ENCODE measurements around the gene MAGIX.
"Not testable (repeated sequence)": the region's sequence is repeated elsewhere in the genome, so short reads cannot be mapped to it uniquely, and the experiment has no call there.

Gene MAGIX

GRCh38 chrX:49162620-49163019, at the start of gene MAGIX:
Gene MAGIX, plus strand, starts transcription at chrX:49162758. Its CDS starts 132 bp downstream, at chrX:49162890.
- Histone ChIP-seq H3K4me1 (ENCODE audit: insufficient read depth, insufficient read length) (peaks cover 8% of the 10 kb centered on the region), H3K9me3 (ENCODE audit: insufficient read depth, low read length) (no peaks in the 10 kb centered on the region), H3K9ac (ENCODE audit: insufficient read length, low read depth) (peak within 1 kb of the TSS; percentile 74), H3K4me3 (ENCODE audit: insufficient read length, low read depth) (peak within 1 kb of the TSS; percentile 46), H3K27me3 (ENCODE audit: insufficient read depth, insufficient read length) (peaks cover 15% of the 10 kb centered on the region), H3K36me3 (ENCODE audit: insufficient read depth, insufficient read length, low read length) (no peaks in the 10 kb centered on the region)
- TF ChIP-seq SUZ12 (IDR thresholded peaks at IDR 0.05; ENCODE audit: extremely low read depth, insufficient read depth, insufficient read length): no peak
- TF ChIP-seq ZNF274 (IDR thresholded peaks at IDR 0.05; ENCODE audit: low read depth, low read length): no peak
- TF ChIP-seq YY1 (IDR thresholded peaks at IDR 0.05; ENCODE audit: insufficient read depth, insufficient read length): no peak
- DNase-seq (ENCODE audit: low read depth, low spot score): no peak

DNA sequence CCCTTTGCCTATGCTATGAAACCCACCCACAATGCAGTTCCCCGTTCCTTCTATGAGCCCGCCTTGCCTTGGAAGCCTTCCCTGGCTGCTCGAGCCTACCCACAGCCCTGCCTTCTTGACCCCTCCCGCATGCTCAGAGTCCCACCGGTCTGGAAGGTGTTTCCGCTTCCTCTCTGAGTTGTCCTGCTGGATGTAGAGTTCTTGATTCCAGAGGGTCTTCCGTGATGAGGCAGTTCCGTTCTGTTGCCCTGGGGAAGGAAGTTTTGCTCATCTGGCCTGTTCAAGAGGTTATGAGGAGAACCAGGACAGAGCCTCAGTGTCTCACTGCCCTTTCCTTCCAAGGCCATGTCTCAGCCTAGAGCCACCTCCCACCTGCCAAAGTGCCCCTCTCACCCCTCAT, 46.5 kb upstream of the MAGIX start:
- no peaks in the 10 kb centered on the region for H3K9me3 ChIP-seq (ENCODE audit: insufficient read depth, low read length)
- peaks cover 75% of the 10 kb centered on the region for H3K36me3 ChIP-seq (ENCODE audit: insufficient read depth, insufficient read length, low read length)
- no peak overlapping the region for H3K9ac ChIP-seq (ENCODE audit: insufficient read length, low read depth)
- no peak for TF ChIP-seq YY1 (IDR thresholded peaks at IDR 0.05; ENCODE audit: insufficient read depth, insufficient read length)
- TF ChIP-seq ZNF274 (IDR thresholded peaks at IDR 0.05; ENCODE audit: low read depth, low read length): no peak
- no peak for TF ChIP-seq SUZ12 (IDR thresholded peaks at IDR 0.05; ENCODE audit: extremely low read depth, insufficient read depth, insufficient read length)
- H3K27me3 ChIP-seq (ENCODE audit: insufficient read depth, insufficient read length): no peaks in the 10 kb centered on the region
- H3K4me3 ChIP-seq (ENCODE audit: insufficient read length, low read depth): no peak overlapping the region
- no peaks in the 10 kb centered on the region for H3K4me1 ChIP-seq (ENCODE audit: insufficient read depth, insufficient read length)
- DNase-seq (ENCODE audit: low read depth, low spot score): no peak

- no peaks in the 10 kb centered on the region for H3K9me3 ChIP-seq (ENCODE audit: insufficient read depth, low read length)
- H3K9ac ChIP-seq (ENCODE audit: insufficient read length, low read depth): no peak overlapping the region
- no peak overlapping the region for H3K4me3 ChIP-seq (ENCODE audit: insufficient read length, low read depth)
- no peak for DNase-seq (ENCODE audit: low read depth, low spot score)
- no peak for TF ChIP-seq SUZ12 (IDR thresholded peaks at IDR 0.05; ENCODE audit: extremely low read depth, insufficient read depth, insufficient read length)
- TF ChIP-seq YY1 (IDR thresholded peaks at IDR 0.05; ENCODE audit: insufficient read depth, insufficient read length): no peak
- no peak for TF ChIP-seq ZNF274 (IDR thresholded peaks at IDR 0.05; ENCODE audit: low read depth, low read length)
- H3K4me1 ChIP-seq (ENCODE audit: insufficient read depth, insufficient read length): no peaks in the 10 kb centered on the region
- H3K27me3 ChIP-seq (ENCODE audit: insufficient read depth, insufficient read length): no peaks in the 10 kb centered on the region
- peaks cover 78% of the 10 kb centered on the region for H3K36me3 ChIP-seq (ENCODE audit: insufficient read depth, insufficient read length, low read length)
These were observed 45.8 kb upstream of the MAGIX start for GRCh38 chrX:49116716-49117115.

- no peak overlapping the region for H3K4me3 ChIP-seq (ENCODE audit: insufficient read length, low read depth)
- no peaks in the 10 kb centered on the region for H3K27me3 ChIP-seq (ENCODE audit: insufficient read depth, insufficient read length)
- H3K9me3 ChIP-seq (ENCODE audit: insufficient read depth, low read length): no peaks in the 10 kb centered on the region
- H3K9ac ChIP-seq (ENCODE audit: insufficient read length, low read depth): no peak overlapping the region
- peaks cover 2% of the 10 kb centered on the region for H3K4me1 ChIP-seq (ENCODE audit: insufficient read depth, insufficient read length)
- no peak for TF ChIP-seq SUZ12 (IDR thresholded peaks at IDR 0.05; ENCODE audit: extremely low read depth, insufficient read depth, insufficient read length)
- no peak for TF ChIP-seq ZNF274 (IDR thresholded peaks at IDR 0.05; ENCODE audit: low read depth, low read length)
- no peak for TF ChIP-seq YY1 (IDR thresholded peaks at IDR 0.05; ENCODE audit: insufficient read depth, insufficient read length)
- no peak for DNase-seq (ENCODE audit: low read depth, low spot score)
- H3K36me3 ChIP-seq (ENCODE audit: insufficient read depth, insufficient read length, low read length): peaks cover 78% of the 10 kb centered on the region
These were observed 45.0 kb upstream of the MAGIX start for GRCh38 chrX:49117581-49117980.

GRCh38 chrX:49120091-49120490, 42.5 kb upstream of the MAGIX start:
- H3K4me1 ChIP-seq (ENCODE audit: insufficient read depth, insufficient read length): peaks cover 3% of the 10 kb centered on the region
- H3K9ac ChIP-seq (ENCODE audit: insufficient read length, low read depth): peak overlapping the region; percentile 50
- DNase-seq (ENCODE audit: low read depth, low spot score): no peak
- H3K4me3 ChIP-seq (ENCODE audit: insufficient read length, low read depth): no peak overlapping the region
- H3K27me3 ChIP-seq (ENCODE audit: insufficient read depth, insufficient read length): no peaks in the 10 kb centered on the region
- no peaks in the 10 kb centered on the region for H3K9me3 ChIP-seq (ENCODE audit: insufficient read depth, low read length)
- TF ChIP-seq ZNF274 (IDR thresholded peaks at IDR 0.05; ENCODE audit: low read depth, low read length) (no peak), YY1 (IDR thresholded peaks at IDR 0.05; ENCODE audit: insufficient read depth, insufficient read length) (no peak), SUZ12 (IDR thresholded peaks at IDR 0.05; ENCODE audit: extremely low read depth, insufficient read depth, insufficient read length) (no peak)
- peaks cover 56% of the 10 kb centered on the region for H3K36me3 ChIP-seq (ENCODE audit: insufficient read depth, insufficient read length, low read length)

- H3K36me3 ChIP-seq (ENCODE audit: insufficient read depth, insufficient read length, low read length): peaks cover 34% of the 10 kb centered on the region
- H3K4me1 ChIP-seq (ENCODE audit: insufficient read depth, insufficient read length): peaks cover 3% of the 10 kb centered on the region
- no peak for DNase-seq (ENCODE audit: low read depth, low spot score)
- peak overlapping the region; percentile 87 for H3K9ac ChIP-seq (ENCODE audit: insufficient read length, low read depth)
- no peaks in the 10 kb centered on the region for H3K9me3 ChIP-seq (ENCODE audit: insufficient read depth, low read length)
- peak overlapping the region; percentile 83 for H3K4me3 ChIP-seq (ENCODE audit: insufficient read length, low read depth)
- no peaks in the 10 kb centered on the region for H3K27me3 ChIP-seq (ENCODE audit: insufficient read depth, insufficient read length)
- TF ChIP-seq ZNF274 (IDR thresholded peaks at IDR 0.05; ENCODE audit: low read depth, low read length) (no peak), YY1 (IDR thresholded peaks at IDR 0.05; ENCODE audit: insufficient read depth, insufficient read length) (no peak), SUZ12 (IDR thresholded peaks at IDR 0.05; ENCODE audit: extremely low read depth, insufficient read depth, insufficient read length) (no peak)
These were observed 40.1 kb upstream of the MAGIX start for GRCh38 chrX:49122499-49122898.

GRCh38 chrX:49127742-49128258, 34.8 kb upstream of the MAGIX start:
- not testable (repeated sequence) for H3K9me3 ChIP-seq (ENCODE audit: insufficient read depth, low read length); H3K36me3 ChIP-seq (ENCODE audit: insufficient read depth, insufficient read length, low read length); H3K9ac ChIP-seq (ENCODE audit: insufficient read length, low read depth); H3K27me3 ChIP-seq (ENCODE audit: insufficient read depth, insufficient read length); DNase-seq (ENCODE audit: low read depth, low spot score); H3K4me1 ChIP-seq (ENCODE audit: insufficient read depth, insufficient read length); H3K4me3 ChIP-seq (ENCODE audit: insufficient read length, low read depth)

GRCh38 chrX:49129427-49129826, 33.1 kb upstream of the MAGIX start:
- Histone ChIP-seq H3K4me3 (ENCODE audit: insufficient read length, low read depth) (no peak overlapping the region), H3K4me1 (ENCODE audit: insufficient read depth, insufficient read length) (no peaks in the 10 kb centered on the region), H3K27me3 (ENCODE audit: insufficient read depth, insufficient read length) (no peaks in the 10 kb centered on the region), H3K9ac (ENCODE audit: insufficient read length, low read depth) (no peak overlapping the region), H3K9me3 (ENCODE audit: insufficient read depth, low read length) (no peaks in the 10 kb centered on the region), H3K36me3 (ENCODE audit: insufficient read depth, insufficient read length, low read length) (no peaks in the 10 kb centered on the region)
- no peak for TF ChIP-seq YY1 (IDR thresholded peaks at IDR 0.05; ENCODE audit: insufficient read depth, insufficient read length)
- TF ChIP-seq ZNF274 (IDR thresholded peaks at IDR 0.05; ENCODE audit: low read depth, low read length): no peak
- TF ChIP-seq SUZ12 (IDR thresholded peaks at IDR 0.05; ENCODE audit: extremely low read depth, insufficient read depth, insufficient read length): no peak
- no peak for DNase-seq (ENCODE audit: low read depth, low spot score)

DNA sequence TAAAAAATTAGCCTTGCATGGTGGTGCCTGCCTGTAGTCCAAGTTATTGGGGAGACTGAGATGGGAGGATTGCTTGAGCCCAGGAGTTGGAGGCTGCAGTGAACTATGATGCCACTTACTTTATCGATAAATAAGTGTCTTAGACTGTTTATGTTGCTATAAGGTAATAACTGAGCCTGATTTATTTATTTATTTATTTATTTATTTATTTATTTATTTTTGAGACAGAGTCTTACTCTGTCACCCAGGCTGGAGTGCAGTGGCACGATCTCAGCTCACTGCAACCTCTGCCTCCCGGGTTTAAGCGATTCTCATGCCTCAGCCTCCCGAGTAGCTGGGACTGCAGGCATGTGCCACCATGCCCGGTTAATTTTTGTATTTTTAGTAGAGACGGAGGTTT, 30.3 kb upstream of the MAGIX start:
- not testable (repeated sequence) for H3K27me3 ChIP-seq (ENCODE audit: insufficient read depth, insufficient read length); H3K4me1 ChIP-seq (ENCODE audit: insufficient read depth, insufficient read length); DNase-seq (ENCODE audit: low read depth, low spot score); H3K4me3 ChIP-seq (ENCODE audit: insufficient read length, low read depth); H3K9me3 ChIP-seq (ENCODE audit: insufficient read depth, low read length); H3K36me3 ChIP-seq (ENCODE audit: insufficient read depth, insufficient read length, low read length); H3K9ac ChIP-seq (ENCODE audit: insufficient read length, low read depth)
